ENCODE results near the gene PLCD3. TPM values are rescaled to one million over a fixed set of nuclear protein-coding genes. Genes with fewer than 3 reads are reported as not detected.

PLCD3 gene
- total and polyA plus RNA-seq, 9 of the 15 experiments (the other 6 are each of a cell fraction or from before 2014, with no cell fraction given), result 0.20 to 22.6 (median 7.5) TPM

DNA sequence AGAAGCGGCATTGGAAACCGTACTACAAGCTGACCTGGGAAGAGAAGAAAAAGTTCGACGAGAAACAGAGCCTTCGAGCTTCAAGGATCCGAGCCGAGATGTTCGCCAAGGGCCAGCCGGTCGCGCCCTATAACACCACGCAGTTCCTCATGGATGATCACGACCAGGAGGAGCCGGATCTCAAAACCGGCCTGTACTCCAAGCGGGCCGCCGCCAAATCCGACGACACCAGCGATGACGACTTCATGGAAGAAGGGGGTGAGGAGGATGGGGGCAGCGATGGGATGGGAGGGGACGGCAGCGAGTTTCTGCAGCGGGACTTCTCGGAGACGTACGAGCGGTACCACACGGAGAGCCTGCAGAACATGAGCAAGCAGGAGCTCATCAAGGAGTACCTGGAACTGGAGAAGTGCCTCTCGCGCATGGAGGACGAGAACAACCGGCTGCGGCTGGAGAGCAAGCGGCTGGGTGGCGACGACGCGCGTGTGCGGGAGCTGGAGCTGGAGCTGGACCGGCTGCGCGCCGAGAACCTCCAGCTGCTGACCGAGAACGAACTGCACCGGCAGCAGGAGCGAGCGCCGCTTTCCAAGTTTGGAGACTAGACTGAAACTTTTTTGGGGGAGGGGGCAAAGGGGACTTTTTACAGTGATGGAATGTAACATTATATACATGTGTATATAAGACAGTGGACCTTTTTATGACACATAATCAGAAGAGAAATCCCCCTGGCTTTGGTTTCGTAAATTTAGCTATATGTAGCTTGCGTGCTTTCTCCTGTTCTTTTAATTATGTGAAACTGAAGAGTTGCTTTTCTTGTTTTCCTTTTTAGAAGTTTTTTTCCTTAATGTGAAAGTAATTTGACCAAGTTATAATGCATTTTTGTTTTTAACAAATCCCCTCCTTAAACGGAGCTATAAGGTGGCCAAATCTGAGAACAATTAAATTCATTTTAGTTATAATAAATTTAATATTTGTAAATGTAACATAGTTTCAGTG lies 17.7 kb upstream of the PLCD3 start (continued):
- TF ChIP-seq ZNF780A (CRISPR knock-in tag; IDR thresholded peaks at IDR 0.05) (no peak), ZNF212 (CRISPR knock-in tag; IDR thresholded peaks at IDR 0.05) (no peak), ZNF589 (CRISPR knock-in tag; IDR thresholded peaks at IDR 0.05; ENCODE audit: low read depth) (no peak), CCNT2 (IDR thresholded peaks at IDR 0.05; ENCODE audit: borderline replicate concordance, extremely low read depth, insufficient read length, low read depth, low read length) (peak; percentile 51), SIN3A (IDR thresholded peaks at IDR 0.05; ENCODE audit: borderline replicate concordance in 2 of 2, control insufficient read depth in 1 of 2, low read depth in 2 of 2, low read length in 2 of 2) (0 out of 4 replicates have a peak, but pooled peaks of 1 of the 2 experiments have one; percentile 29), DPF2 (IDR thresholded peaks at IDR 0.05) (no peak), TBP (optimal IDR thresholded peaks at IDR 0.05; ENCODE audit: low read depth, low read length) (no peak), HNRNPH1 (optimal IDR thresholded peaks at IDR 0.05; ENCODE audit: low read depth, low read length) (no peak), NFXL1 (CRISPR knock-in tag; IDR thresholded peaks at IDR 0.05) (no peak)
- TF ChIP-seq, protein P1, sequence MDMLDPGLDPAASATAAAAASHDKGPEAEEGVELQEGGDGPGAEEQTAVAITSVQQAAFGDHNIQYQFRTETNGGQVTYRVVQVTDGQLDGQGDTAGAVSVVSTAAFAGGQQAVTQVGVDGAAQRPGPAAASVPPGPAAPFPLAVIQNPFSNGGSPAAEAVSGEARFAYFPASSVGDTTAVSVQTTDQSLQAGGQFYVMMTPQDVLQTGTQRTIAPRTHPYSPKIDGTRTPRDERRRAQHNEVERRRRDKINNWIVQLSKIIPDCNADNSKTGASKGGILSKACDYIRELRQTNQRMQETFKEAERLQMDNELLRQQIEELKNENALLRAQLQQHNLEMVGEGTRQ (CRISPR knock-in tag; IDR thresholded peaks at IDR 0.05), result no peak
- TF ChIP-seq, protein P2, sequence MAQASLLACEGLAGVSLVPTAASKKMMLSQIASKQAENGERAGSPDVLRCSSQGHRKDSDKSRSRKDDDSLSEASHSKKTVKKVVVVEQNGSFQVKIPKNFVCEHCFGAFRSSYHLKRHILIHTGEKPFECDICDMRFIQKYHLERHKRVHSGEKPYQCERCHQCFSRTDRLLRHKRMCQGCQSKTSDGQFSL (CRISPR knock-in tag; IDR thresholded peaks at IDR 0.05), result no peak
- TF ChIP-seq, protein P2 (tag; IDR thresholded peaks at IDR 0.05), result no peak
- TF ChIP-seq, protein P3, sequence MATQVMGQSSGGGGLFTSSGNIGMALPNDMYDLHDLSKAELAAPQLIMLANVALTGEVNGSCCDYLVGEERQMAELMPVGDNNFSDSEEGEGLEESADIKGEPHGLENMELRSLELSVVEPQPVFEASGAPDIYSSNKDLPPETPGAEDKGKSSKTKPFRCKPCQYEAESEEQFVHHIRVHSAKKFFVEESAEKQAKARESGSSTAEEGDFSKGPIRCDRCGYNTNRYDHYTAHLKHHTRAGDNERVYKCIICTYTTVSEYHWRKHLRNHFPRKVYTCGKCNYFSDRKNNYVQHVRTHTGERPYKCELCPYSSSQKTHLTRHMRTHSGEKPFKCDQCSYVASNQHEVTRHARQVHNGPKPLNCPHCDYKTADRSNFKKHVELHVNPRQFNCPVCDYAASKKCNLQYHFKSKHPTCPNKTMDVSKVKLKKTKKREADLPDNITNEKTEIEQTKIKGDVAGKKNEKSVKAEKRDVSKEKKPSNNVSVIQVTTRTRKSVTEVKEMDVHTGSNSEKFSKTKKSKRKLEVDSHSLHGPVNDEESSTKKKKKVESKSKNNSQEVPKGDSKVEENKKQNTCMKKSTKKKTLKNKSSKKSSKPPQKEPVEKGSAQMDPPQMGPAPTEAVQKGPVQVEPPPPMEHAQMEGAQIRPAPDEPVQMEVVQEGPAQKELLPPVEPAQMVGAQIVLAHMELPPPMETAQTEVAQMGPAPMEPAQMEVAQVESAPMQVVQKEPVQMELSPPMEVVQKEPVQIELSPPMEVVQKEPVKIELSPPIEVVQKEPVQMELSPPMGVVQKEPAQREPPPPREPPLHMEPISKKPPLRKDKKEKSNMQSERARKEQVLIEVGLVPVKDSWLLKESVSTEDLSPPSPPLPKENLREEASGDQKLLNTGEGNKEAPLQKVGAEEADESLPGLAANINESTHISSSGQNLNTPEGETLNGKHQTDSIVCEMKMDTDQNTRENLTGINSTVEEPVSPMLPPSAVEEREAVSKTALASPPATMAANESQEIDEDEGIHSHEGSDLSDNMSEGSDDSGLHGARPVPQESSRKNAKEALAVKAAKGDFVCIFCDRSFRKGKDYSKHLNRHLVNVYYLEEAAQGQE (IDR thresholded peaks at IDR 0.05; ENCODE audit: borderline replicate concordance), result peak; percentile 18; the same call in 1 of the 2 replicates
- TF ChIP-seq, protein P3 (CRISPR knock-in tag; IDR thresholded peaks at IDR 0.05; ENCODE audit: low read depth), result no peak
- TF ChIP-seq, protein P4, sequence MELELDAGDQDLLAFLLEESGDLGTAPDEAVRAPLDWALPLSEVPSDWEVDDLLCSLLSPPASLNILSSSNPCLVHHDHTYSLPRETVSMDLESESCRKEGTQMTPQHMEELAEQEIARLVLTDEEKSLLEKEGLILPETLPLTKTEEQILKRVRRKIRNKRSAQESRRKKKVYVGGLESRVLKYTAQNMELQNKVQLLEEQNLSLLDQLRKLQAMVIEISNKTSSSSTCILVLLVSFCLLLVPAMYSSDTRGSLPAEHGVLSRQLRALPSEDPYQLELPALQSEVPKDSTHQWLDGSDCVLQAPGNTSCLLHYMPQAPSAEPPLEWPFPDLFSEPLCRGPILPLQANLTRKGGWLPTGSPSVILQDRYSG (tag; conservative IDR thresholded peaks at IDR 0.05; ENCODE audit: low read depth), result no peak

Data from K562 (cell line).